ENCODE measurements around the gene CPB2.

DNA sequence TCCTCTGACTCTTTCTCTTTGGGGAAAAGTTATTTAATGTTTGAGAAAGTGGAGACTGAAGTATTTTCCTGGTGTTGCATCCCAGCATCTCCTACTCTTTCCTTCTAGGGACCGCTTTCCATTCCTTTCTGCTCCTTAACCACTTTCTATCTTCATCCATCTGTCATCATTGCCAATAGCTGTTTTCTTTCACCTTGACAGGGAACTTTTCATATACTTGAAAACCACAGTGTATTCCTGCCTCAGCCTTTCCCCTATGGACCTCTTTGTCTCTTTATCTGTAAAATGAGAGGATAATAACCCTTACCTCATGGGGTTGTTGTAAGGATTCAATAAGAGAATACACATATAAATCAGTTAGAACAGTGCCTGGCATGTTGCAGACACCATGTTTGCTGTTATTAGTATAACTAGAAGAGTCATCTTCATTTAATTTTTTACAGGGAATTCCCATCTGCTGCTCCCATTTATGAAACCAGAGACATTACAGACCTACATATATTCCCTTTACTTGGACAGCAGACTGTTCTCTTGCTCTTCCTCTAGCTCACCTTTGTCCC, 45.4 kb upstream of the CPB2 start:
- TF ChIP-seq CTCF (IDR thresholded peaks at IDR 0.05), result no peak
- no peak for TF ChIP-seq POLR2A (IDR thresholded peaks at IDR 0.05)
- no peak for TF ChIP-seq POLR2AphosphoS5 (IDR thresholded peaks at IDR 0.05)

Data from prostate gland (tissue), 2 donors.